HEK293 (cell line): ENCODE data around the gene DCHS1.

Source experiments
- BCL11B ChIP-seq: fragments of 450-650 bp; formaldehyde crosslinking; IDR thresholded peaks from 2 replicates; pipeline ENCODE4 v1.5.1; 2016; ENCODE audit warnings: low read depth, missing biosample characterization, missing genetic modification characterization
- CTCF ChIP-seq: fragments of 450-650 bp; formaldehyde crosslinking; IDR thresholded peaks from 2 replicates; pipeline ENCODE4 v1.5.1; 2016; ENCODE audit warnings: missing biosample characterization, missing genetic modification characterization
- ZBTB1 ChIP-seq: fragments of 450-650 bp; formaldehyde crosslinking; IDR thresholded peaks from 2 replicates; pipeline ENCODE4 v1.5.1; 2016; ENCODE audit warnings: missing biosample characterization, missing genetic modification characterization
- ZNF112 ChIP-seq: fragments of 450-650 bp; formaldehyde crosslinking; IDR thresholded peaks from 2 replicates; pipeline ENCODE4 v1.5.0; 2017; ENCODE audit warnings: missing biosample characterization, missing genetic modification characterization
- ZNF121 ChIP-seq: fragments of 450-650 bp; formaldehyde crosslinking; IDR thresholded peaks from 2 replicates; pipeline ENCODE4 v1.5.1; 2016; ENCODE audit warnings: missing biosample characterization, missing genetic modification characterization
- ZNF202 ChIP-seq: fragments of 450-650 bp; formaldehyde crosslinking; IDR thresholded peaks from 2 replicates; pipeline ENCODE4 v1.5.1; 2016; ENCODE audit warnings: missing biosample characterization, missing genetic modification characterization, borderline replicate concordance
- ZNF24 ChIP-seq: fragments of 450-650 bp; formaldehyde crosslinking; IDR thresholded peaks from 2 replicates; pipeline ENCODE4 v1.5.1; 2016; ENCODE audit warnings: missing biosample characterization, missing genetic modification characterization
- ZNF350 ChIP-seq: fragments of 450-650 bp; formaldehyde crosslinking; IDR thresholded peaks from 2 replicates; pipeline ENCODE4 v1.5.0; 2017; ENCODE audit warnings: missing biosample characterization, mild to moderate bottlenecking, missing genetic modification characterization
- ZNF501 ChIP-seq: fragments of 450-650 bp; formaldehyde crosslinking; IDR thresholded peaks from 2 replicates; pipeline ENCODE4 v1.5.1; 2016; ENCODE audit warnings: missing biosample characterization, missing genetic modification characterization
- ZNF521 ChIP-seq: fragments of 450-650 bp; formaldehyde crosslinking; IDR thresholded peaks from 2 replicates; pipeline ENCODE4 v1.5.1; 2017; ENCODE audit warnings: missing biosample characterization, mild to moderate bottlenecking, missing genetic modification characterization
- ZNF660 ChIP-seq: fragments of 450-650 bp; IDR thresholded peaks from 2 replicates; pipeline ENCODE4 v1.5.1; 2018; ENCODE audit warnings: missing biosample characterization, mild to moderate bottlenecking, missing genetic modification characterization
- TF ChIP-seq, protein P1 (sequence below): fragments of 450-650 bp; formaldehyde crosslinking; IDR thresholded peaks from 2 replicates; pipeline ENCODE4 v1.5.1; 2016; ENCODE audit warnings: missing biosample characterization, missing genetic modification characterization

- no peak for TF ChIP-seq ZNF202 (tag by site-specific recombination)
- TF ChIP-seq ZNF121, result no peak
- TF ChIP-seq CTCF (tag by site-specific recombination), result no peak
- no peak for TF ChIP-seq ZNF112 (tag by site-specific recombination)
- no peak for TF ChIP-seq ZNF521 (tag by site-specific recombination)
- no peak for TF ChIP-seq ZNF660 (tag by site-specific recombination)
- no peak for TF ChIP-seq ZNF350 (tag by site-specific recombination)
- TF ChIP-seq, protein P1, sequence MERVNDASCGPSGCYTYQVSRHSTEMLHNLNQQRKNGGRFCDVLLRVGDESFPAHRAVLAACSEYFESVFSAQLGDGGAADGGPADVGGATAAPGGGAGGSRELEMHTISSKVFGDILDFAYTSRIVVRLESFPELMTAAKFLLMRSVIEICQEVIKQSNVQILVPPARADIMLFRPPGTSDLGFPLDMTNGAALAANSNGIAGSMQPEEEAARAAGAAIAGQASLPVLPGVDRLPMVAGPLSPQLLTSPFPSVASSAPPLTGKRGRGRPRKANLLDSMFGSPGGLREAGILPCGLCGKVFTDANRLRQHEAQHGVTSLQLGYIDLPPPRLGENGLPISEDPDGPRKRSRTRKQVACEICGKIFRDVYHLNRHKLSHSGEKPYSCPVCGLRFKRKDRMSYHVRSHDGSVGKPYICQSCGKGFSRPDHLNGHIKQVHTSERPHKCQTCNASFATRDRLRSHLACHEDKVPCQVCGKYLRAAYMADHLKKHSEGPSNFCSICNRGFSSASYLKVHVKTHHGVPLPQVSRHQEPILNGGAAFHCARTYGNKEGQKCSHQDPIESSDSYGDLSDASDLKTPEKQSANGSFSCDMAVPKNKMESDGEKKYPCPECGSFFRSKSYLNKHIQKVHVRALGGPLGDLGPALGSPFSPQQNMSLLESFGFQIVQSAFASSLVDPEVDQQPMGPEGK, result no peak
- TF ChIP-seq ZNF501, result no peak
- no peak for TF ChIP-seq ZNF24 (tag by site-specific recombination)
- TF ChIP-seq BCL11B (tag by site-specific recombination), result no peak
- TF ChIP-seq ZBTB1 (tag by site-specific recombination), result no peak
Observed at GRCh38 chr11:6653097-6653496, 2.5 kb downstream of the DCHS1 start.
